Hepatocyte (in vitro differentiated cells): ENCODE results near the gene FARP1. TPM values are rescaled to one million over a fixed set of nuclear protein-coding genes. Genes with fewer than 3 reads are reported as not detected.

Experiments
- DNase-seq: peaks from one replicate; pipeline ENCODE4 v3.0.0-alpha.2; 2016; ENCODE audit warnings: low spot score
- H2AFZ ChIP-seq: fragments of 200-600 bp; sonication (generic); 2 replicates; pipeline ENCODE4 v1.6.0; 2016; ENCODE audit warnings: antibody characterized with exemption, mild to moderate bottlenecking
- H3K27ac ChIP-seq: fragments of 200-600 bp; sonication (generic); 2 replicates; pipeline ENCODE4 v1.5.1; 2016; ENCODE audit warnings: mild to moderate bottlenecking
- H3K27me3 ChIP-seq: fragments of 200-600 bp; sonication (generic); 2 replicates; pipeline ENCODE4 v1.6.1; 2016
- H3K36me3 ChIP-seq: fragments of 200-600 bp; sonication (generic); replicated peaks from 2 replicates; pipeline ENCODE4 v1.5.1; 2016; ENCODE audit warnings: low read depth; ENCODE audit not compliant: insufficient read depth
- H3K4me1 ChIP-seq: fragments of 200-600 bp; sonication (generic); 2 replicates; pipeline ENCODE4 v1.5.1; 2016; ENCODE audit warnings: mild to moderate bottlenecking, moderate library complexity; ENCODE audit not compliant: insufficient read depth
- H3K4me2 ChIP-seq: fragments of 200-600 bp; sonication (generic); 2 replicates; pipeline ENCODE4 v1.6.0; 2016
- H3K4me3 ChIP-seq: fragments of 200-600 bp; sonication (generic); 2 replicates; pipeline ENCODE4 v1.5.1; 2016; ENCODE audit warnings: mild to moderate bottlenecking
- H3K79me2 ChIP-seq: fragments of 200-600 bp; sonication (generic); 2 replicates; pipeline ENCODE4 v1.6.0; 2017; ENCODE audit warnings: mild to moderate bottlenecking
- H3K9me2 ChIP-seq: fragments of 200-600 bp; sonication (generic); replicated peaks from 2 replicates; pipeline ENCODE4 v1.6.0; 2017; ENCODE audit warnings: mild to moderate bottlenecking; ENCODE audit not compliant: insufficient read depth
- H3K9me3 ChIP-seq: fragments of 200-600 bp; sonication (generic); 2 replicates; pipeline ENCODE4 v1.5.1; 2016; ENCODE audit warnings: low read depth, mild to moderate bottlenecking
- H4K20me1 ChIP-seq: fragments of 200-600 bp; sonication (generic); 2 replicates; pipeline ENCODE4 v1.6.0; 2016; ENCODE audit warnings: mild to moderate bottlenecking; ENCODE audit not compliant: insufficient read depth, poor library complexity, severe bottlenecking
- CTCF ChIP-seq: fragments of 200-600 bp; sonication (generic); IDR thresholded peaks from 2 replicates; pipeline ENCODE4 v1.5.1; 2016; ENCODE audit warnings: antibody characterized with exemption, mild to moderate bottlenecking; ENCODE audit not compliant: poor library complexity
- EZH2 ChIP-seq: fragments of 200-600 bp; sonication (generic); IDR thresholded peaks from 2 replicates; pipeline ENCODE4 v1.6.1; 2016; ENCODE audit warnings: antibody characterized with exemption, mild to moderate bottlenecking, borderline replicate concordance
- EZH2phosphoT487 ChIP-seq: fragments of 200-600 bp; sonication (generic); IDR thresholded peaks from one replicate; pipeline ENCODE4 v1.6.1; 2018; ENCODE audit warnings: antibody characterized with exemption, mild to moderate bottlenecking, low read depth, moderate library complexity; ENCODE audit not compliant: unreplicated experiment, severe bottlenecking
- WGBS: methylation state at CpG from one replicate; pipeline ENCODE4 v1.1.6; 2016; ENCODE audit warnings: low lambda C conversion rate; ENCODE audit errors: missing lambda C conversion rate; 5-methylcytosine and 5-hydroxymethylcytosine counted together
- polyA plus RNA-seq: library from polyadenylated mRNA; unstranded; fragments of >200 nt; fragmentation: Nextera tagmentation; extraction: Ambion mirVana; gene quantifications from 2 replicates; pipeline ENCODE4 v1.2.1, GENCODE V29; 2016
- total RNA-seq: library from RNA; depleted of rRNA; stranded (reverse); fragments of >200 nt; gene quantifications from 2 replicates; pipeline ENCODE4 v1.2.3, GENCODE V29; 2014

FARP1 gene
- total and polyA plus RNA-seq, 2 experiments from 2014 or later: 35.5 to 68.7 TPM

DNA sequence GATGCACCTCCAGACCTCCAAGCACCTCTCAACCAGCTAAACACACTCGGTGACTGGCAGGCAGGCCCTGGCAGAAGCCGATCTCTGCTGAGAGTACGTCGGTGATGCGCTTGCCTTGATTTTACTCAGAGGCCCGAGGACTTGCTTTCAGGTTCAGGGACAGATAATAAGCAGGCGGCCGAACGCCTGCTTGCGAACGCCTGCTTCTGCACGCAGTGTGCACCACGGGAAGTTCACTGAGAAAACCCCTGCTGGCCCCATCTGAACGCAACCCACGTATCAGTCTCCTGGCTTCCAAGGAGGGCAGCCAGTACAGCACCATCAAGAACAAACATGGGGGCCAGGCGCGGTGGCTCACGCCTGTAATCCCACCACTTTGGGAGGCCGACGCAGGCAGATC is 326.0 kb downstream of the FARP1 start:
- 97% methylated on average over 20 of the region's 20 CpGs for WGBS
- H3K4me2 ChIP-seq: no peak overlapping the region
- H3K9me2 ChIP-seq: no peaks in the 10 kb centered on the region
- H3K27me3 ChIP-seq: no peaks in the 10 kb centered on the region
- no peak overlapping the region for H3K27ac ChIP-seq
- H3K4me3 ChIP-seq: no peak overlapping the region
- H3K9me3 ChIP-seq: no peaks in the 10 kb centered on the region
- no peak overlapping the region for H2AFZ ChIP-seq
- DNase-seq: no peak
- TF ChIP-seq EZH2phosphoT487 (no peak), EZH2 (no peak), CTCF (no peak)
- H4K20me1 ChIP-seq: peaks cover 2% of the 10 kb centered on the region
- no peaks in the 10 kb centered on the region for H3K36me3 ChIP-seq
- peaks cover 7% of the 10 kb centered on the region for H3K4me1 ChIP-seq
- H3K79me2 ChIP-seq: peaks cover 35% of the 10 kb centered on the region

GRCh38 chr13:98470920-98471319 is 328.0 kb downstream of the FARP1 start:
- H3K4me2 ChIP-seq: no peak overlapping the region
- WGBS: 87% methylated on average over 6 of the region's 6 CpGs
- no peaks in the 10 kb centered on the region for H3K9me2 ChIP-seq
- H3K36me3 ChIP-seq: no peaks in the 10 kb centered on the region
- no peak overlapping the region for H3K27ac ChIP-seq
- H3K27me3 ChIP-seq: no peaks in the 10 kb centered on the region
- TF ChIP-seq CTCF (no peak), EZH2 (no peak), EZH2phosphoT487 (no peak)
- H3K4me3 ChIP-seq: no peak overlapping the region
- peaks cover 12% of the 10 kb centered on the region for H3K4me1 ChIP-seq
- no peaks in the 10 kb centered on the region for H3K9me3 ChIP-seq
- peaks cover 2% of the 10 kb centered on the region for H4K20me1 ChIP-seq
- H3K79me2 ChIP-seq: peaks cover 28% of the 10 kb centered on the region
- no peak for DNase-seq
- no peak overlapping the region for H2AFZ ChIP-seq

DNA sequence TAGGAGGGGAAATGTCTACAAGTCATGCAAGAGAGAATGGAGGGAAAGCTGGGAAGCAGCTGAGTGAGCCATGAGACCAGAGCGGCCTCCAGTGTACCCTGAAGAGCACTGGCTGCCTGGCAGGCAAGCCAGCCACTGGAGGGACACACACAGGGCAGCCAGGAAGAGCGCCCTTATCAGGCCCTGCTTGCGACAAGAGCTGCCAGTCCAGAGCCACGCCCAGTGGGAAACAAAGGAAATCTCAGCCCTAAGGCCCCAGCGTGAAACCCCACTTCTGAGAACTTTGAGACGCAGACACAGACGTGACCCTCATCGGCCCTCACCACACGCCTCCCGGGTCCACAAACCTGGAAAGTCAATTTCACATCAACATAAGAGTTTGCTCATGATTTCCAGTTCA is 329.0 kb downstream of the FARP1 start:
- peaks cover 2% of the 10 kb centered on the region for H4K20me1 ChIP-seq
- 91% methylated on average over 10 of the region's 10 CpGs for WGBS
- no peak overlapping the region for H3K4me2 ChIP-seq
- no peaks in the 10 kb centered on the region for H3K36me3 ChIP-seq
- TF ChIP-seq EZH2 (no peak), EZH2phosphoT487 (no peak), CTCF (no peak)
- DNase-seq: no peak
- no peak overlapping the region for H2AFZ ChIP-seq
- H3K9me2 ChIP-seq: no peaks in the 10 kb centered on the region
- H3K9me3 ChIP-seq: no peaks in the 10 kb centered on the region
- H3K4me3 ChIP-seq: no peak overlapping the region
- H3K4me1 ChIP-seq: peaks cover 20% of the 10 kb centered on the region
- H3K27ac ChIP-seq: no peak overlapping the region
- H3K27me3 ChIP-seq: no peaks in the 10 kb centered on the region
- peaks cover 32% of the 10 kb centered on the region for H3K79me2 ChIP-seq
